ENCODE data around the gene TCEAL4. TPM values are rescaled to one million over a fixed set of nuclear protein-coding genes. Genes with fewer than 3 reads are reported as not detected.

TCEAL4 gene
- total RNA-seq, 1 experiment from 2014 or later, result 29.8 TPM

GRCh38 chrX:103550415-103551051 is 34.8 kb upstream of the TCEAL4 start:
- Histone ChIP-seq H3K9me2 (replicated peaks; ENCODE audit: low read length) (no peaks in the 10 kb centered on the region), H3F3A (ENCODE audit: low read length, unreplicated experiment) (no peaks in the 10 kb centered on the region), H3K4me3 (ENCODE audit: low read length) (no peak overlapping the region), H3K79me2 (ENCODE audit: low read length) (no peaks in the 10 kb centered on the region), H3K27me3 (ENCODE audit: low read length) (no peaks in the 10 kb centered on the region), H3K9me3 (ENCODE audit: low read length) (no peaks in the 10 kb centered on the region), H2AFZ (ENCODE audit: low read length) (no peak overlapping the region), H4K20me1 (ENCODE audit: low read length) (no peaks in the 10 kb centered on the region), H3K27ac (ENCODE audit: low read length) (no peak overlapping the region), H3K36me3 (ENCODE audit: low read depth, low read length) (no peaks in the 10 kb centered on the region), H3K4me2 (ENCODE audit: low read length) (no peak overlapping the region), H3K4me1 (ENCODE audit: insufficient read depth, low read length) (peaks cover 9% of the 10 kb centered on the region; the same call in 1 of the 2 replicates), H3K9ac (ENCODE audit: low read length) (no peak overlapping the region)
- DNase-seq (peak; percentile 40), ATAC-seq (peak; percentile 69)
- CTCF ChIA-PET, result no interaction called here
- intact Hi-C loops (cut with micrococcal nuclease), result no loop called here
- TF ChIP-seq, protein P1, sequence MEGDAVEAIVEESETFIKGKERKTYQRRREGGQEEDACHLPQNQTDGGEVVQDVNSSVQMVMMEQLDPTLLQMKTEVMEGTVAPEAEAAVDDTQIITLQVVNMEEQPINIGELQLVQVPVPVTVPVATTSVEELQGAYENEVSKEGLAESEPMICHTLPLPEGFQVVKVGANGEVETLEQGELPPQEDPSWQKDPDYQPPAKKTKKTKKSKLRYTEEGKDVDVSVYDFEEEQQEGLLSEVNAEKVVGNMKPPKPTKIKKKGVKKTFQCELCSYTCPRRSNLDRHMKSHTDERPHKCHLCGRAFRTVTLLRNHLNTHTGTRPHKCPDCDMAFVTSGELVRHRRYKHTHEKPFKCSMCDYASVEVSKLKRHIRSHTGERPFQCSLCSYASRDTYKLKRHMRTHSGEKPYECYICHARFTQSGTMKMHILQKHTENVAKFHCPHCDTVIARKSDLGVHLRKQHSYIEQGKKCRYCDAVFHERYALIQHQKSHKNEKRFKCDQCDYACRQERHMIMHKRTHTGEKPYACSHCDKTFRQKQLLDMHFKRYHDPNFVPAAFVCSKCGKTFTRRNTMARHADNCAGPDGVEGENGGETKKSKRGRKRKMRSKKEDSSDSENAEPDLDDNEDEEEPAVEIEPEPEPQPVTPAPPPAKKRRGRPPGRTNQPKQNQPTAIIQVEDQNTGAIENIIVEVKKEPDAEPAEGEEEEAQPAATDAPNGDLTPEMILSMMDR (conservative IDR thresholded peaks at IDR 0.05; ENCODE audit: low read depth, low read length), result no peak
- TF ChIP-seq EZH2phosphoT487 (IDR thresholded peaks at IDR 0.05; ENCODE audit: borderline replicate concordance, low read length) (no peak), EZH2 (IDR thresholded peaks at IDR 0.05; ENCODE audit: low read length, unreplicated experiment) (no peak)
- POLR2A ChIA-PET (ENCODE audit: unreplicated experiment), result interaction anchor here (0.6 kb wide), 1 partner anchor 15 kb away, joined by 7 read pairs; no protein-coding TSS in a partner anchor
- BruUV-seq (replicated peaks), result no TSS peak

DNA sequence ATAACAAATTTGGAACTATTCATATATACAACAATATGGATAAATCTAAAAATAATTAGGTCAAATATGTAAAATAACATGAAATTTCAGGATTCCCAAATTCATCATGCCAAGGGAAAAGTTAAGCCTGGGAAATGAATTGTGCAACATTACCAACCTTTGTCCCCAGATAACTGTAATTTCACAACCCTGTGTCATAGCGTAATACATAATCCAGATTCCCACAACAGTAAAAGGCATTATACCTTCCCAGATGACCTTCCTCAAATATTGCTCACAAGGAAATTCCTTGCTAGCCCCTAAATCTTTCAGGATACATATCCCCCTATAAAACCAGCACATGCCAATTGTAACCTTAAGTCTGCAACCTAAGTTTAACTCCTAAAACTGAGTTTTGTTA is 33.1 kb upstream of the TCEAL4 start:
- Histone ChIP-seq H3K4me1 (ENCODE audit: insufficient read depth, low read length) (peaks cover 9% of the 10 kb centered on the region; the same call in 1 of the 2 replicates), H4K20me1 (ENCODE audit: low read length) (no peaks in the 10 kb centered on the region), H3F3A (ENCODE audit: low read length, unreplicated experiment) (no peaks in the 10 kb centered on the region), H3K79me2 (ENCODE audit: low read length) (no peaks in the 10 kb centered on the region), H3K9ac (ENCODE audit: low read length) (no peak overlapping the region), H3K4me3 (ENCODE audit: low read length) (no peak overlapping the region), H3K27ac (ENCODE audit: low read length) (no peak overlapping the region), H3K4me2 (ENCODE audit: low read length) (no peak overlapping the region), H3K9me3 (ENCODE audit: low read length) (no peaks in the 10 kb centered on the region), H3K36me3 (ENCODE audit: low read depth, low read length) (no peaks in the 10 kb centered on the region), H3K9me2 (replicated peaks; ENCODE audit: low read length) (no peaks in the 10 kb centered on the region), H3K27me3 (ENCODE audit: low read length) (no peaks in the 10 kb centered on the region), H2AFZ (ENCODE audit: low read length) (no peak overlapping the region)
- TF ChIP-seq EZH2 (IDR thresholded peaks at IDR 0.05; ENCODE audit: low read length, unreplicated experiment), result no peak
- TF ChIP-seq, protein P1 (conservative IDR thresholded peaks at IDR 0.05; ENCODE audit: low read depth, low read length), result no peak
- no peak for TF ChIP-seq EZH2phosphoT487 (IDR thresholded peaks at IDR 0.05; ENCODE audit: borderline replicate concordance, low read length)
- intact Hi-C loops (cut with micrococcal nuclease), result no loop called here
- no TSS peak for BruUV-seq (replicated peaks)
- POLR2A ChIA-PET (ENCODE audit: unreplicated experiment), result interaction anchor here (0.5 kb wide), 1 partner anchor 79 kb away, joined by 3 read pairs; no protein-coding TSS in a partner anchor
- CTCF ChIA-PET, result no interaction called here
- DNase-seq (no peak), ATAC-seq (no peak)

GRCh38 chrX:103554687-103555424 is 30.5 kb upstream of the TCEAL4 start:
- no peak for DNase-seq
- Histone ChIP-seq H3K4me1 (ENCODE audit: insufficient read depth, low read length) (peaks cover 9% of the 10 kb centered on the region; the same call in 1 of the 2 replicates), H3K79me2 (ENCODE audit: low read length) (no peaks in the 10 kb centered on the region), H3K27me3 (ENCODE audit: low read length) (no peaks in the 10 kb centered on the region), H3K9me3 (ENCODE audit: low read length) (no peaks in the 10 kb centered on the region), H4K20me1 (ENCODE audit: low read length) (no peaks in the 10 kb centered on the region), H3K9me2 (replicated peaks; ENCODE audit: low read length) (no peaks in the 10 kb centered on the region), H2AFZ (ENCODE audit: low read length) (no peak overlapping the region), H3F3A (ENCODE audit: low read length, unreplicated experiment) (no peaks in the 10 kb centered on the region), H3K27ac (ENCODE audit: low read length) (no peak overlapping the region), H3K9ac (ENCODE audit: low read length) (no peak overlapping the region), H3K4me3 (ENCODE audit: low read length) (no peak overlapping the region), H3K4me2 (ENCODE audit: low read length) (no peak overlapping the region), H3K36me3 (ENCODE audit: low read depth, low read length) (no peaks in the 10 kb centered on the region)
- intact Hi-C loops (cut with micrococcal nuclease), result no loop called here
- BruUV-seq (replicated peaks), result no TSS peak
- POLR2A ChIA-PET (ENCODE audit: unreplicated experiment), result no interaction called here
- CTCF ChIA-PET, result no interaction called here
- no peak for ATAC-seq
- TF ChIP-seq, protein P1 (conservative IDR thresholded peaks at IDR 0.05; ENCODE audit: low read depth, low read length), result no peak
- TF ChIP-seq EZH2 (IDR thresholded peaks at IDR 0.05; ENCODE audit: low read length, unreplicated experiment) (no peak), EZH2phosphoT487 (IDR thresholded peaks at IDR 0.05; ENCODE audit: borderline replicate concordance, low read length) (no peak)

All from PC-3 (cell line).